ENCODE measurements around the gene SLC25A46.
"Not testable (repeated sequence)": the region's sequence is repeated elsewhere in the genome, so short reads cannot be mapped to it uniquely, and the experiment has no call there.

SLC25A46 gene

GRCh38 chr5:110738812-110739651 lies at the start of gene SLC25A46:
Gene SLC25A46 (plus strand): TSS chr5:110739007. CDS start chr5:110739120, 113 bp downstream.
- DNase-seq (ENCODE audit: low spot score): peak; percentile 93

GRCh38 chr5:110690587-110690986 lies 48.2 kb upstream of the SLC25A46 start:
- not testable (repeated sequence) for DNase-seq (ENCODE audit: low spot score)

- not testable (repeated sequence) for DNase-seq (ENCODE audit: low spot score)
Measured at GRCh38 chr5:110692669-110693068, 46.1 kb upstream of the SLC25A46 start.

- DNase-seq (ENCODE audit: low spot score): no peak
Measured at GRCh38 chr5:110702300-110702699, 36.5 kb upstream of the SLC25A46 start.

- DNase-seq (ENCODE audit: low spot score): no peak
Measured at GRCh38 chr5:110702704-110703103, 36.1 kb upstream of the SLC25A46 start.

- no peak for DNase-seq (ENCODE audit: low spot score)
Measured at GRCh38 chr5:110703481-110703880, 35.3 kb upstream of the SLC25A46 start.

GRCh38 chr5:110705349-110705748 lies 33.5 kb upstream of the SLC25A46 start:
- no peak for DNase-seq (ENCODE audit: low spot score)

- DNase-seq (ENCODE audit: low spot score): no peak
Measured at GRCh38 chr5:110707260-110707844, 31.5 kb upstream of the SLC25A46 start.

GRCh38 chr5:110716247-110717245 lies 22.3 kb upstream of the SLC25A46 start:
- DNase-seq (ENCODE audit: low spot score): peak; percentile 30

- no peak for DNase-seq (ENCODE audit: low spot score)
Measured at GRCh38 chr5:110718311-110718710, 20.5 kb upstream of the SLC25A46 start.

GRCh38 chr5:110726249-110727024 lies 12.4 kb upstream of the SLC25A46 start, which contains the start of gene TMEM232:
Gene TMEM232 (minus strand): TSS chr5:110726671. CDS start chr5:110667352, 59,319 bp downstream.
- DNase-seq (ENCODE audit: low spot score): peak; percentile 88

- no peak for DNase-seq (ENCODE audit: low spot score)
Measured at GRCh38 chr5:110727025-110727314, 11.8 kb upstream of the SLC25A46 start.

GRCh38 chr5:110731499-110731898 lies 7.3 kb upstream of the SLC25A46 start:
- not testable (repeated sequence) for DNase-seq (ENCODE audit: low spot score)

- no peak for DNase-seq (ENCODE audit: low spot score)
Measured at GRCh38 chr5:110734101-110734500, 4.7 kb upstream of the SLC25A46 start.

GRCh38 chr5:110735556-110735955 lies 3.3 kb upstream of the SLC25A46 start:
- no peak for DNase-seq (ENCODE audit: low spot score)

GRCh38 chr5:110736753-110737152 lies 2.1 kb upstream of the SLC25A46 start:
- DNase-seq (ENCODE audit: low spot score): no peak

GRCh38 chr5:110738503-110738811 lies 350 bp upstream of the SLC25A46 start:
- DNase-seq (ENCODE audit: low spot score): no peak

- DNase-seq (ENCODE audit: low spot score): peak; percentile 13
Measured at GRCh38 chr5:110751902-110752762, 13.3 kb downstream of the SLC25A46 start.

GRCh38 chr5:110752953-110753352 lies 14.1 kb downstream of the SLC25A46 start:
- DNase-seq (ENCODE audit: low spot score): no peak

- DNase-seq (ENCODE audit: low spot score): no peak
Measured at GRCh38 chr5:110753600-110753999, 14.8 kb downstream of the SLC25A46 start.

GRCh38 chr5:110754181-110754580 lies 15.4 kb downstream of the SLC25A46 start:
- DNase-seq (ENCODE audit: low spot score): no peak

Data from Ammon's horn (tissue), 1 donor.